ENCODE results near the gene RIPOR3. TPM values are rescaled to one million over a fixed set of nuclear protein-coding genes. Genes with fewer than 3 reads are reported as not detected.
"Not testable (repeated sequence)": the region's sequence is repeated elsewhere in the genome, so short reads cannot be mapped to it uniquely, and the experiment has no call there.

Gene RIPOR3
- total RNA-seq, 1 experiment from 2014 or later: 1.8 TPM

GRCh38 chr20:50574586-50574985 is 116.8 kb downstream of the RIPOR3 start:
- no peak for DNase-seq (ENCODE audit: low read depth in 1 of 2, low spot score in 2 of 2)
- Histone ChIP-seq H3K4me3 (no peak overlapping the region), H3K36me3 (peaks cover 95% of the 10 kb centered on the region), H3K27me3 (replicated peaks) (no peaks in the 10 kb centered on the region), H3K9me3 (replicated peaks) (no peaks in the 10 kb centered on the region), H3K4me1 (replicated peaks) (peaks cover 13% of the 10 kb centered on the region), H3K27ac (no peak overlapping the region)

- DNase-seq (ENCODE audit: low read depth in 1 of 2, low spot score in 2 of 2): no peak
- H3K9me3 ChIP-seq (replicated peaks): no peaks in the 10 kb centered on the region
- peaks cover 13% of the 10 kb centered on the region for H3K4me1 ChIP-seq (replicated peaks)
- H3K27me3 ChIP-seq (replicated peaks): no peaks in the 10 kb centered on the region
- peaks cover 92% of the 10 kb centered on the region for H3K36me3 ChIP-seq
- H3K4me3 ChIP-seq: no peak overlapping the region
- H3K27ac ChIP-seq: no peak overlapping the region
These were observed 117.2 kb downstream of the RIPOR3 start for GRCh38 chr20:50574108-50574507.

GRCh38 chr20:50572938-50573777 is 118.2 kb downstream of the RIPOR3 start:
- H3K27ac ChIP-seq: no peak overlapping the region
- no peak overlapping the region for H3K4me3 ChIP-seq
- H3K9me3 ChIP-seq (replicated peaks): no peaks in the 10 kb centered on the region
- no peaks in the 10 kb centered on the region for H3K27me3 ChIP-seq (replicated peaks)
- peaks cover 13% of the 10 kb centered on the region for H3K4me1 ChIP-seq (replicated peaks)
- no peak for DNase-seq (ENCODE audit: low read depth in 1 of 2, low spot score in 2 of 2)
- peaks cover 92% of the 10 kb centered on the region for H3K36me3 ChIP-seq

GRCh38 chr20:50571466-50571865 is 119.9 kb downstream of the RIPOR3 start:
- Histone ChIP-seq H3K27ac (no peak overlapping the region), H3K4me3 (no peak overlapping the region), H3K27me3 (replicated peaks) (no peaks in the 10 kb centered on the region), H3K9me3 (replicated peaks) (no peaks in the 10 kb centered on the region), H3K4me1 (replicated peaks) (peaks cover 13% of the 10 kb centered on the region), H3K36me3 (peaks cover 90% of the 10 kb centered on the region)
- no peak for DNase-seq (ENCODE audit: low read depth in 1 of 2, low spot score in 2 of 2)

- DNase-seq (ENCODE audit: low read depth in 1 of 2, low spot score in 2 of 2): peak in 1 of 2 experiments; percentile 41
- peak overlapping the region; percentile 20; the same call in 1 of the 2 replicates for H3K27ac ChIP-seq
- no peak overlapping the region for H3K4me3 ChIP-seq
- no peaks in the 10 kb centered on the region for H3K27me3 ChIP-seq (replicated peaks)
- peaks cover 82% of the 10 kb centered on the region for H3K36me3 ChIP-seq
- peaks cover 13% of the 10 kb centered on the region for H3K4me1 ChIP-seq (replicated peaks)
- no peaks in the 10 kb centered on the region for H3K9me3 ChIP-seq (replicated peaks)
These were observed 121.2 kb downstream of the RIPOR3 start for GRCh38 chr20:50569864-50570836.

- not testable (repeated sequence) for H3K27ac ChIP-seq; DNase-seq (ENCODE audit: low read depth in 1 of 2, low spot score in 2 of 2); H3K4me3 ChIP-seq; H3K27me3 ChIP-seq (replicated peaks); H3K9me3 ChIP-seq (replicated peaks)
- Histone ChIP-seq H3K36me3 (peaks cover 82% of the 10 kb centered on the region), H3K4me1 (replicated peaks) (peaks cover 13% of the 10 kb centered on the region)
These were observed 121.9 kb downstream of the RIPOR3 start for GRCh38 chr20:50569487-50569863.

- H3K4me3 ChIP-seq: no peak overlapping the region
- no peak overlapping the region for H3K27ac ChIP-seq
These were observed 122.8 kb downstream of the RIPOR3 start for GRCh38 chr20:50568549-50568942.

GRCh38 chr20:50567860-50568548 is 123.3 kb downstream of the RIPOR3 start:
- H3K36me3 ChIP-seq: peaks cover 83% of the 10 kb centered on the region
- H3K27me3 ChIP-seq (replicated peaks): no peaks in the 10 kb centered on the region
- H3K27ac ChIP-seq: no peak overlapping the region
- peaks cover 13% of the 10 kb centered on the region for H3K4me1 ChIP-seq (replicated peaks)
- H3K9me3 ChIP-seq (replicated peaks): no peaks in the 10 kb centered on the region
- no peak for DNase-seq (ENCODE audit: low read depth in 1 of 2, low spot score in 2 of 2)
- no peak overlapping the region for H3K4me3 ChIP-seq

More at GRCh38 chr20:50568549-50568942, 122.8 kb downstream of the RIPOR3 start:
- no peaks in the 10 kb centered on the region for H3K27me3 ChIP-seq (replicated peaks)
- DNase-seq (ENCODE audit: low read depth in 1 of 2, low spot score in 2 of 2): no peak
- no peaks in the 10 kb centered on the region for H3K9me3 ChIP-seq (replicated peaks)
- H3K4me1 ChIP-seq (replicated peaks): peaks cover 13% of the 10 kb centered on the region
- peaks cover 80% of the 10 kb centered on the region for H3K36me3 ChIP-seq

- no peaks in the 10 kb centered on the region for H3K9me3 ChIP-seq (replicated peaks)
- no peaks in the 10 kb centered on the region for H3K27me3 ChIP-seq (replicated peaks)
- no peak overlapping the region for H3K27ac ChIP-seq
- H3K36me3 ChIP-seq: peaks cover 77% of the 10 kb centered on the region
- DNase-seq (ENCODE audit: low read depth in 1 of 2, low spot score in 2 of 2): no peak
- H3K4me1 ChIP-seq (replicated peaks): peaks cover 30% of the 10 kb centered on the region
- H3K4me3 ChIP-seq: no peak overlapping the region
These were observed 125.5 kb downstream of the RIPOR3 start for GRCh38 chr20:50565871-50566270.

- Histone ChIP-seq H3K4me3 (no peak overlapping the region), H3K27ac (no peak overlapping the region), H3K36me3 (peaks cover 76% of the 10 kb centered on the region), H3K4me1 (replicated peaks) (peaks cover 30% of the 10 kb centered on the region), H3K27me3 (replicated peaks) (no peaks in the 10 kb centered on the region), H3K9me3 (replicated peaks) (no peaks in the 10 kb centered on the region)
- no peak for DNase-seq (ENCODE audit: low read depth in 1 of 2, low spot score in 2 of 2)
These were observed 126.0 kb downstream of the RIPOR3 start for GRCh38 chr20:50565383-50565782.

- Histone ChIP-seq H3K27ac (no peak overlapping the region), H3K4me1 (replicated peaks) (peaks cover 38% of the 10 kb centered on the region)
These were observed 128.0 kb downstream of the RIPOR3 start for GRCh38 chr20:50563133-50563944.

GRCh38 chr20:50562262-50562701 is 129.1 kb downstream of the RIPOR3 start:
- DNase-seq (ENCODE audit: low read depth in 1 of 2, low spot score in 2 of 2): no peak
- peaks cover 45% of the 10 kb centered on the region for H3K4me1 ChIP-seq (replicated peaks)

More at GRCh38 chr20:50563133-50563944, 128.0 kb downstream of the RIPOR3 start:
- Histone ChIP-seq H3K4me3 (no peak overlapping the region), H3K36me3 (peaks cover 59% of the 10 kb centered on the region), H3K9me3 (replicated peaks) (no peaks in the 10 kb centered on the region), H3K27me3 (replicated peaks) (no peaks in the 10 kb centered on the region)
- DNase-seq (ENCODE audit: low read depth in 1 of 2, low spot score in 2 of 2): no peak

More at GRCh38 chr20:50562262-50562701, 129.1 kb downstream of the RIPOR3 start:
- peak overlapping the region; percentile 83 for H3K27ac ChIP-seq
- peaks cover 52% of the 10 kb centered on the region for H3K36me3 ChIP-seq
- H3K4me3 ChIP-seq: no peak overlapping the region
- H3K27me3 ChIP-seq (replicated peaks): no peaks in the 10 kb centered on the region
- no peaks in the 10 kb centered on the region for H3K9me3 ChIP-seq (replicated peaks)

Data from SJSA1 (cell line).